HG02885 (cell line): ENCODE measurements around the gene FKBP6.
"Not testable (repeated sequence)": the region's sequence is repeated elsewhere in the genome, so short reads cannot be mapped to it uniquely, and the experiment has no call there.

Source experiments
- ATAC-seq: cut with Tn5 transposase; IDR thresholded peaks from one replicate; pipeline ENCODE4 v1.9.1; 2021; ENCODE audit warnings: mild to moderate bottlenecking; ENCODE audit not compliant: unreplicated experiment, poor library complexity

Gene FKBP6

DNA sequence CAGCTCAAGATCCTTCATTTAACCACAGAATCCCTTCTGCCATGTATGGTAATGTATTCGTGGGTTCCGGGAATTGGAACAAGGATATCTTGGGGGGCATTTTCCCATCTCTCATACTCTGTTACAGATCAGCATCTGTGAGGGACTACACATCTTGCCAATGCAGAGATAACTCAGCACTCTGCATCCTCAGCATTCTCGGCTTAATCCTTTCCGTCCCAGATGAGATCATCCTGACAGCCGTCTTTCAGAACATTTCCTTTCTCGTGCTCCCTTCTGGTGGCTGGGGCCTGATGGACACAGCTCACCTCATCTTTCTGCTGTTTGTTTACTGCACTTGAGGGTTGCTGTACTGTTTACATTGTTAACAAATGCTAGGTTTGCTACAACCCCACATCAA is 25.3 kb downstream of the FKBP6 start:
- no peak for ATAC-seq

- ATAC-seq, result no peak
Observed at GRCh38 chr7:73354196-73354595, 26.2 kb downstream of the FKBP6 start.

DNA sequence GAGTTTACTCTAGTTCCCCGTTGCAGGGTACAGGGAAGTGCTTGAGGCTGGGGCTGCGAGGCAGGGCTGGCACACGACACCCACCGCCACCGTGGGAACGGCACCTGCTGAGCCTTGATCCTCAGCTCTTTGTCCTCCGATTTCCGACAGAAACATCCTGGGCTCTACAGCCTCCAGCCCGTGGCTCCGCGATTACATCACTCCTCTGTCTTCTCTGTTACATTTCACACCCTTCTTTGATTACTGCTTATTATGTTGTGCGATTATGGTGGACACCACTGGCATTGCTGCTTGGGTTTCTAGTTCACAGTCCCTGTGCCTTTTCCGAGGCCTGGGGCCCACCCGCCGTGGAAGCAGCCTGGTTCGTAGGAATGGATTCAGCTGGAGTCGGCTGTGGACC is 26.9 kb downstream of the FKBP6 start:
- ATAC-seq, result no peak

DNA sequence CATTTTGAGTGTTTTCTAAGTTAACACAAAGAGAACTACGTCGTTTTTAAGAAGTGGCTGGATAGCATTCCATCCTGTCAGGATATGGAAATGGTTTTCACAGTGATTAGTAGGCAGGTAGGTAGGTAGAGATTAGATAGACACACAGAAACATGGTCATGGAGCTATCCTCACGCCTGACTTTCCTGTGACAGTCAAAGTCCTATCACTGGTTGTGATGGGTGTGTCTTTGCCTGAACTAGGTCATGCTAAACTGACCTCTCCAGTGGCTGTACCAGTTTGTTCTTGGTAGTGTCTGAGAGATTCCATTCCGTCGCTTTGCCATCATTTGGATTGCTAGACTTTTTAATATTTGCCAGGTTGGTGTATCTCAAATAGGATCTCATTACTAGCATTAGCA is 28.2 kb downstream of the FKBP6 start:
- no peak for ATAC-seq

GRCh38 chr7:73358590-73359275 is 30.8 kb downstream of the FKBP6 start:
- no peak for ATAC-seq

DNA sequence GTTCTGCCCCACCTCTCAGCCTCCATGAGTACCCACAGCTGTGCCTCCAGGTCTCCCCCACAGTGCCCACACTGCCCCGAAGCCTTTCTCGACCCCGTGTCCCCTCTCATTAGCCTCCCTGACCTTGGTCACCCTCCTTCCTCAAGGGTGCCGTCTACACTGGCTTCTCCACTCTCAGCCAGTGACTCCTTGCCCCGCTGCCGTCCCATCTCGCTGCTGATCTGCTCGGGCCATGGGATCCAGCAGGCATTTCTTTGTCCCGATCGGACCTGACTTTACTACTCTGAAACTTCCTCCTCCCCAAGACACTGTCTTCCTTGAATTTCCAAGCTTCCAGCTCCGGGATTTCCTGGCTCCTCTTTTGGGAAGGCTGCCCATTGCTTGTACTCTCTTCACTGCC is 31.3 kb downstream of the FKBP6 start:
- ATAC-seq, result no peak

DNA sequence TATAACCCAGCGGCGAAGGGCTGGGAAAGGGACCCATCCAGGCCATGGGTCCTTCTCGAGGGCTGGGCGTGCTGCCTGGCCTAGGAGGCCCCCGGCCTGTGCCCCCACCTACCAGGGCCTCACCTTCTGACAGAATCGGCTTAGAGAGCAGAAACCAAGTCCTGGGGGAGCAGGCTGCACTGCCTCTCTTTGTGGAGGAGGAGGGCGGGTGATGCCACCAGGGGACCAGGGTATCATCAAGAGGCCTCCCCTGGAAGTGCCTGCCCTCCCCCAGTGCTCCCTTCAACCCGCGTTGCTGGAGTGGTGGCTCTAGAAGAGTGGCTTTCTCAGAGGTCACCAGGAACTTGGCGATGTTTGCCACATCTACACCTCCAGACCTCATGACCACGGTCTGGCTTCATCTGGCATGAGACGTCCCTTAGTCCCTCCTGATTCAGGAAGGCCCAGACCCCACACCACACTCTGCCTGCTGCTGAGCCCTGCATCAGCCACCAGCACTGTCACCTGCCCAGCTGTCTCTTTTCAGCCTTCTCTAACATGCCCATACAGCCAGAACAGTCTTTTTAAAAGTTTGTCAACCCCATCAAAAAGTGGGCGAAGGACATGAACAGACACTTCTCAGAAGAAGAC is 31.9 kb downstream of the FKBP6 start:
- ATAC-seq, result no peak

- ATAC-seq, result not testable (repeated sequence)
Observed at GRCh38 chr7:73360590-73360989, 32.6 kb downstream of the FKBP6 start.

DNA sequence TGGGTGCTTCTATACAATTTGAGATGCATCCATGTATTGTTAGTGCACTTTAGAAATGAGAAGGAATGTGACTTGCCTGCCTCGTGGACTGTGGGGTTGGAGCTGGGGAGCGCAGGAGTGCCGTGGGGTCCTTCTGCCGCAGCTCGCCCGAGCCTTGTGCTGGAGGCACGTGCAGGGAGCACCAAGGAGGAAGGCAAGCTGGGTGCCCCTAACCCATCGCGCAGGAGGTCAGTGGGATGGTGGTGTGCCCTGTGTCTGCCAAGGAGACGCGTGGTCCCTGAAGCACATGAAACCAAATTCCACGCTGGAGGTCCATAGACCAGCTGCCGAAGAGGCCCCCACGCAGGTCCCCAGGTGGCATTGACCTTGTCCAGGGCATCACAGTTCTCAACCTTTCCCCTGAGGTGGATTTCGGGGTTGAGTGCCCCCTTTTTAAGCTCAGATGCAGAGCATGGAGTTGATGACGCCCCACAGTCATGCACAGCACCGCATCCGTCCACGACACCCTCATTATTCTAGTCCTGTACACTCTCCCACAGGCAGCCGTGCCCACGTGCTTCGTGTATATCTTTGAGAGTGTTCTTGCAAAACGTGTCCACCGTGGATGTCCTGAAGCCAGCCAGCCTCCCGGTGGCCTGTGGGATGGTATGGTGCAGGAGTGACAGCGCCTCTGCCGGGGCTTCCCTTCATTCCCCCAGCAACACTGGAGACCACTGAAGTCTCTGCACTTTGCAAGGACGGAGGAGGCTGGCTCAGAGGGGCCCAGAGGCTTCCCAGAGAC is 35.5 kb downstream of the FKBP6 start:
- no peak for ATAC-seq

GRCh38 chr7:73364006-73364728 is 36.2 kb downstream of the FKBP6 start:
- no peak for ATAC-seq

GRCh38 chr7:73366127-73366526 is 38.2 kb downstream of the FKBP6 start:
- no peak for ATAC-seq

GRCh38 chr7:73366990-73367389 is 39.0 kb downstream of the FKBP6 start:
- no peak for ATAC-seq

DNA sequence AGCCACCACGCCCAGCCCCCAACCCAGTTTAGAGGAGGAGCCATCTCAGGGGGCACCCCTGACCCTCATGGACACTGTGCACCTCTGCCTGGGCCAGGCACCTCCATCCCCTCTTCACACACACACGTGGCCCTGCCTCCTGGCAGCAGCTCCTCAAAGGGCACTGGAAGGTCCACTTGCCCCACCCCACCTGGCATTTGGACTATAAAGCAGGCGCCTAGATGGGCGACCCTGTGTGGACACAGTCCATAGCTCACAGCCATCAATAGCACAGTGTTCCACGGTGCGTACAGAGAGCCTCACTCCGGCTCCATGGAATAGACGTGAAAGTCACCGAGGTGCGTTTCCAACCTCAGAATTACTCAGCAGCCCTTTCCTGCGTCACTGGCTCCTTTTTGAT is 41.0 kb downstream of the FKBP6 start:
- no peak for ATAC-seq

- ATAC-seq, result no peak
Observed at GRCh38 chr7:73369622-73370021, 41.7 kb downstream of the FKBP6 start.

- no peak for ATAC-seq
Observed at GRCh38 chr7:73373741-73374140, 45.8 kb downstream of the FKBP6 start.

- ATAC-seq, result not testable (repeated sequence)
Observed at GRCh38 chr7:73376262-73376661, 48.3 kb downstream of the FKBP6 start.

- no peak for ATAC-seq
Observed at GRCh38 chr7:73376671-73377412, 48.9 kb downstream of the FKBP6 start.

DNA sequence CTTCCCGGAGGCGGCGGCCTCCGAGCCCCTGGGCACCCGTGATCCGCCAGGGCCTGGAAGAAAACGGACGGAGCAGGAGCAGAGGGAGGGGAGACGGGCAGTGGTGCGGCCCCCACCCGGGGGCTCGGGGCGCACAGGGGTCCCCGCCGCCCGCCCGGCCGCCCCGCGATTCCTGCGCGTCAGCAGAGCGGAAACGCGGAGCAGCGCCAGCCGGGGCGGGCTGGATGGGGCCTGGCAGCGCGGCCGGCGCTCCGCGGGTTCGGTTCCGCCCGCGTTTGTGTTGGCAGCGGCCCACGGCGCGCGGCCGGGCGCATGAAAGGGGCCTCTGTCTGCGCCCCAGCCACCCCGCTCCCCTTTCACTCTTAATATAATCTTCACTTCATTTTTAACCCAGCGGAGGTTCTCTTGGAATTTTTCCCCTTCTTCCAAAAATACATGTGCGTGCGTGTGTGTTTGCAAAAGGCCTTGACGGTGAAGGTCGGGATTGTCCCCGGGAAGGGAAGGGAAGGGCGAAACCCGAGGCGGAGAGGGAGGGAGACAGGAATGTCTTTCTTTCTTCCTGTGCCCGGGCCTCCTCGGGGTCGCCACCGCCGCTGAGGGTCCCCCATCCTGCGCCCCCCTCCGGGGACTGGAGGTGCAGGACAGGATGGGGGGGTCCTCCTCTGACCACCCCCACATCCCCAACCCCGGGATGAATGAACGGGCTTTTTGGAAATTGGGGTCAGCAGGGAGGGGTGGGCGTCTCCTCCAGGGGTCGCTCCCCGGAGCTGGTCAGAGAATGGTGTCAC is 49.6 kb downstream of the FKBP6 start:
- ATAC-seq, result not testable (repeated sequence)

DNA sequence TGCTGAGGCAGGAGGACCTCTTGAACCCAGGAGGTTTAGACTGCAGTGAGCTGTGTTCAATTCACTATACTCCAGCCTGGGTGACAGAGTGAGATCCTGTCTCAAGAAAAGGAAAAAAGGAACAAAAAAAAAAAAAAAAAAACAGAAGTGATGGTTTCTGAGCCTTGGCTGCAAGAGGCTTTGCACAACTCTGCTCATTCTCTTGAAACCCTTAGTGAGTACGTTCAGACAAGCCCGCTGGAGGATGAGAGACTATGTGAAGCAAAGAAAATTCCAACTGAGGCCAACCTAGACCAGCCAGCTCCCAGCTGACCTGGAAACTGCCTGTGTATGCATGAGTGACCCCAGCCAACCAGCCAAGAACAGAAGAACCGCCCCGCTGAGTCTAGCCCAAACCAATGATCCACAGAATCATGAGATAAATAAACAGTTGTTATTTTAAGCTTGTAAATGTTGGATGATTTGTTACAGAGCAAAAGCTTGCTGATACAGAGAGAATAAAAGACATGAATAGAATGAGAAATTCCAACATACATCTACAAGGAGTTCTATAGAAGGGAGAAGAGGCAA is 55.1 kb downstream of the FKBP6 start:
- ATAC-seq, result no peak
